ENCODE results near the gene CD209.

The CD209 gene

DNA sequence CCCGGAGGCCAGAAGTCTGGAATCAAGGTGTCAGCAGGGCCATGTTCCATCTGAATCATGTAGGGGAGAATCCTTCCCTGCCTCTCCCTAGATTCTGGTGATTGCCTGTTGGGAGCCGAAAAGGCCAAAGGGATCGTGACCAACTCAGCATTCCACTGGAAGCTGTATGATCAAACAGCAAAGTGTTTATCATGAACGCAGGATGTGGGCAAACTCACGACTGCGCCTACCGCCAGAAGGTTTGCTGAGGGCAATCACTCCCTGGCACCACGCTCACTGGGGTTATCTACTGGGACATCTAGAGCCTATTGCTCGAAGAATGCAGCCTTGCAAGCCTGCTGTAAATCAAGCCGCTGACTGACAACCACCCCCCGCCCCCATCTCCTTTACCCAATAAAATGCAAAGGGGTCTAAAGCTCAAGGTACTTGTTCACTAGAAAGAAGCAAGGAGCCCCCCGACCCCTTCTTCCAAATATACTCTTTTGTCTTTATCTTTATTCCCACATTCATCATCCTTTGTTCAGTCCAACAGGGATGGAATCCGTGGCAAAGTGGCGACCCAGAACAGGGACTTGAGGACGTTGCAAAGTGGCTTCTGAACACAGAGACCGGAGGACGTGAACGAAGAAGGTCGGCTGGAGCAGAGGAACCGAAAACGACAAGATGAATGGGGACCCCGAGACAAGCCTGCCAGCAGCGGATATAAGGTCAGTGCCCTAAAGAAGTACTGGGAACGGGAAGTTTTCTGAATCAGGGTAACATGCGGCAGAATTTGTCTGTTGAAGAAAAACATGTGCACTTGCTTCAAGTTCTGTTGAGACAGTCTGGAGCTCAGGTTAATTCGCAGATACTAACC lies 32.5 kb upstream of the CD209 start:
- H3K27ac ChIP-seq, result no peak overlapping the region
- TF ChIP-seq ZFX (IDR thresholded peaks at IDR 0.05; ENCODE audit: borderline replicate concordance), result no peak
- TF ChIP-seq, protein P1, sequence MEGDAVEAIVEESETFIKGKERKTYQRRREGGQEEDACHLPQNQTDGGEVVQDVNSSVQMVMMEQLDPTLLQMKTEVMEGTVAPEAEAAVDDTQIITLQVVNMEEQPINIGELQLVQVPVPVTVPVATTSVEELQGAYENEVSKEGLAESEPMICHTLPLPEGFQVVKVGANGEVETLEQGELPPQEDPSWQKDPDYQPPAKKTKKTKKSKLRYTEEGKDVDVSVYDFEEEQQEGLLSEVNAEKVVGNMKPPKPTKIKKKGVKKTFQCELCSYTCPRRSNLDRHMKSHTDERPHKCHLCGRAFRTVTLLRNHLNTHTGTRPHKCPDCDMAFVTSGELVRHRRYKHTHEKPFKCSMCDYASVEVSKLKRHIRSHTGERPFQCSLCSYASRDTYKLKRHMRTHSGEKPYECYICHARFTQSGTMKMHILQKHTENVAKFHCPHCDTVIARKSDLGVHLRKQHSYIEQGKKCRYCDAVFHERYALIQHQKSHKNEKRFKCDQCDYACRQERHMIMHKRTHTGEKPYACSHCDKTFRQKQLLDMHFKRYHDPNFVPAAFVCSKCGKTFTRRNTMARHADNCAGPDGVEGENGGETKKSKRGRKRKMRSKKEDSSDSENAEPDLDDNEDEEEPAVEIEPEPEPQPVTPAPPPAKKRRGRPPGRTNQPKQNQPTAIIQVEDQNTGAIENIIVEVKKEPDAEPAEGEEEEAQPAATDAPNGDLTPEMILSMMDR (IDR thresholded peaks at IDR 0.05), result no peak

DNA sequence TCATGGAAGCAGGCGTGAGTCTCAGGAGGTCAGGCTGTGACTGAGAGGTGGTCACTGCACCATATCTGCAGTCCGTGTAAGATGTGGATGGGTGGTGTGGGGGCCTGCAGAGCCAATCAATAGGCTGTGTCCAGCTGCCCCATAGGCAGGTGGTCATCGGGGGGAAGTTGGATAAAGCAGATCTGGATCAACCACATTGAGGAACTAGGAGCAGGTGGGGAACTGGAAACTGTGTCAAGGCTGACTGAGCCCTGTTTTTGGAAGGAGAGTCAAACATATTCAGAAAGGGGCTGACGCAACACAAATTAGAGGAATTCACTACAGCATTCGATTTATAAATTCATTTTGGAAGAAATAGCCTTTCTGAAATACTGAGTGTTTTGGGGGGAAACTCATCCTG lies 30.7 kb upstream of the CD209 start:
- H3K27ac ChIP-seq, result no peak overlapping the region
- TF ChIP-seq, protein P1 (IDR thresholded peaks at IDR 0.05), result no peak
- no peak for TF ChIP-seq ZFX (IDR thresholded peaks at IDR 0.05; ENCODE audit: borderline replicate concordance)

DNA sequence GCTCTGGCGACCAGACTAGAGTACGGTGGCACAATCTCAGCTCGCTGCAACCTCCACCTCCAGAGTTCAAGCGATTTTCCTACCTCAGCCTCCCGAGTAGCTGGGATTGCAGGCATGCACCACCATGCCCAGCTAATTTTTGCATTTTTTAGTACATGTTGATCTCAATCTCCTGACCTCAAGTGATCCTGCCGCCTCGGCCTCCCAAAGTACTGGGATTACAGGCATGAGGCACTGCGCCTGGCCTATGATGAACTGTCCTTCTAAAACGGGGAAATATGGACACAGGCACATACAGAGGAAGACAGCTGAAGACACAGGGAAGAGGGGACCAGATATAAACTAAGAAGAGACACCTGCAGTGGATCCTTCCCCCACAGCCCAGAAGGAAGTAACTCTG lies 28.4 kb upstream of the CD209 start:
- no peak overlapping the region for H3K27ac ChIP-seq
- TF ChIP-seq, protein P1 (IDR thresholded peaks at IDR 0.05), result no peak

DNA sequence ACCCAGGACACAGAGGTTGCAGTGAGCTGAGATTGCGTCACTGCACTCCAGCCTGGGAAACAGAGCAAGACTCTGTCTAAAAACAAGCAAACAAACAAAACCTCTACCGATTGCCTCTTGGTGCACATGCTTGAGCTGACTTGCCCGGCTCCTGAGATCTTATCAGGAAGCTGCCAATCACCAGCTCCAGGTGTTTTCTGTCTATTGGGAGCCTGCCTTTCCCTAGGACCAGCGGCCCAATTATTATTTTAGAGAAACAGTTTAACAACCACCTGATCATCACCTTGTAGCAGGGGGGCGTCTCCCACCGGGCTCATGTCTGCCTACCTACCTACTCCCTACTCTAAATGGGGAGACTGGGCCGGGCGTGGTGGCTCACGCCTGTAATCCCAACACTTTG lies 26.5 kb upstream of the CD209 start:
- TF ChIP-seq, protein P1 (IDR thresholded peaks at IDR 0.05), result no peak
- no peak for TF ChIP-seq ZFX (IDR thresholded peaks at IDR 0.05; ENCODE audit: borderline replicate concordance)
- H3K27ac ChIP-seq, result no peak overlapping the region

- no peak overlapping the region for H3K27ac ChIP-seq
- TF ChIP-seq ZFX (IDR thresholded peaks at IDR 0.05; ENCODE audit: borderline replicate concordance), result no peak
- TF ChIP-seq, protein P1 (IDR thresholded peaks at IDR 0.05), result no peak
Observed at GRCh38 chr19:7772752-7773291, 25.5 kb upstream of the CD209 start.

GRCh38 chr19:7771072-7771471 lies 23.7 kb upstream of the CD209 start:
- no peak overlapping the region for H3K27ac ChIP-seq
- TF ChIP-seq ZFX (IDR thresholded peaks at IDR 0.05; ENCODE audit: borderline replicate concordance), result no peak
- TF ChIP-seq, protein P1 (IDR thresholded peaks at IDR 0.05), result no peak

DNA sequence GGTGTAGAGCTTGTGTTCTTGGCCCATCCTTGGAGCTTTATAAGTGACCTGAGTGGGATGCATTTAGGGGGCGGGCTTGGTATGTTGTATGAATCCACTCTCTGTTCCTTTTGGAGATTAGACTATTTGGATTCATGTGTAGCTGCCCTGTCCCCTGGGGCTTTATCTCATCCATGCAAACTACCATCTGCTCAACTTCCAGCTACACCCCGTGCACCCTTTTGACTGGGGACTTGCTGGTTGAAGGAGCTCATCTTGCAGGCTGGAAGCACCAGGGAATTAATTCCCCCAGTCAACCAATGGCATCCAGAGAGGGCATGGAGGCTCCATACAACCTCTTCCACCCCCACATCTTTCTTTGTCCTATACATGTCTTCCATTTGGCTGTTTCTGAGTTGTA lies 21.8 kb upstream of the CD209 start:
- TF ChIP-seq, protein P1 (IDR thresholded peaks at IDR 0.05), result no peak
- no peak for TF ChIP-seq ZFX (IDR thresholded peaks at IDR 0.05; ENCODE audit: borderline replicate concordance)
- no peak overlapping the region for H3K27ac ChIP-seq
